ENCODE results near the gene TGFB3.
A peak's percentile ranks its signal among the peaks of the same experiment; 100 is the strongest.

The TGFB3 gene

GRCh38 chr14:76007852-76008251 is 26.1 kb upstream of the TGFB3 start:
- Histone ChIP-seq H3K4me1 (ENCODE audit: control insufficient read depth in 2 of 2, insufficient read depth in 2 of 2, low read length in 2 of 2) (no peaks in the 10 kb centered on the region), H3K9ac (ENCODE audit: low read depth in 1 of 2, low read length in 2 of 2) (no peak overlapping the region), H3K4me3 (ENCODE audit: low read length in 2 of 2) (no peak overlapping the region), H3K36me3 (ENCODE audit: control insufficient read depth in 2 of 2, insufficient read depth in 2 of 2, low read length in 2 of 2) (peaks cover 26 to 33% of the 10 kb centered on the region in 2 donors), H3K27ac (ENCODE audit: low read depth in 2 of 2, low read length in 2 of 2) (no peak overlapping the region), H3K9me3 (ENCODE audit: control insufficient read depth in 2 of 2, low read length in 2 of 2) (no peaks in the 10 kb centered on the region), H3K27me3 (ENCODE audit: control insufficient read depth in 2 of 2, insufficient read depth in 2 of 2, low read length in 2 of 2) (no peaks in the 10 kb centered on the region)

- peaks cover 28 to 33% of the 10 kb centered on the region in 2 donors for H3K36me3 ChIP-seq (ENCODE audit: control insufficient read depth in 2 of 2, insufficient read depth in 2 of 2, low read length in 2 of 2)
- no peaks in the 10 kb centered on the region for H3K4me1 ChIP-seq (ENCODE audit: control insufficient read depth in 2 of 2, insufficient read depth in 2 of 2, low read length in 2 of 2)
- no peaks in the 10 kb centered on the region for H3K27me3 ChIP-seq (ENCODE audit: control insufficient read depth in 2 of 2, insufficient read depth in 2 of 2, low read length in 2 of 2)
- no peak overlapping the region for H3K27ac ChIP-seq (ENCODE audit: low read depth in 2 of 2, low read length in 2 of 2)
- H3K4me3 ChIP-seq (ENCODE audit: low read length in 2 of 2), result no peak overlapping the region
- no peak overlapping the region for H3K9ac ChIP-seq (ENCODE audit: low read depth in 1 of 2, low read length in 2 of 2)
- H3K9me3 ChIP-seq (ENCODE audit: control insufficient read depth in 2 of 2, low read length in 2 of 2), result no peaks in the 10 kb centered on the region
Measured at GRCh38 chr14:76007379-76007778, 25.6 kb upstream of the TGFB3 start.

- no peak overlapping the region for H3K27ac ChIP-seq (ENCODE audit: low read depth in 2 of 2, low read length in 2 of 2)
- H3K4me1 ChIP-seq (ENCODE audit: control insufficient read depth in 2 of 2, insufficient read depth in 2 of 2, low read length in 2 of 2), result no peaks in the 10 kb centered on the region
- H3K9ac ChIP-seq (ENCODE audit: low read depth in 1 of 2, low read length in 2 of 2), result no peak overlapping the region
- no peaks in the 10 kb centered on the region for H3K27me3 ChIP-seq (ENCODE audit: control insufficient read depth in 2 of 2, insufficient read depth in 2 of 2, low read length in 2 of 2)
- peaks cover 28 to 38% of the 10 kb centered on the region in 2 donors for H3K36me3 ChIP-seq (ENCODE audit: control insufficient read depth in 2 of 2, insufficient read depth in 2 of 2, low read length in 2 of 2)
- no peaks in the 10 kb centered on the region for H3K9me3 ChIP-seq (ENCODE audit: control insufficient read depth in 2 of 2, low read length in 2 of 2)
- no peak overlapping the region for H3K4me3 ChIP-seq (ENCODE audit: low read length in 2 of 2)
Measured at GRCh38 chr14:76006253-76006652, 24.5 kb upstream of the TGFB3 start.

GRCh38 chr14:76002383-76002782 is 20.6 kb upstream of the TGFB3 start:
- Histone ChIP-seq H3K9me3 (ENCODE audit: control insufficient read depth in 2 of 2, low read length in 2 of 2) (no peaks in the 10 kb centered on the region), H3K36me3 (ENCODE audit: control insufficient read depth in 2 of 2, insufficient read depth in 2 of 2, low read length in 2 of 2) (peaks cover 34 to 46% of the 10 kb centered on the region in 2 donors), H3K4me1 (ENCODE audit: control insufficient read depth in 2 of 2, insufficient read depth in 2 of 2, low read length in 2 of 2) (no peaks in the 10 kb centered on the region), H3K27ac (ENCODE audit: low read depth in 2 of 2, low read length in 2 of 2) (no peak overlapping the region), H3K27me3 (ENCODE audit: control insufficient read depth in 2 of 2, insufficient read depth in 2 of 2, low read length in 2 of 2) (no peaks in the 10 kb centered on the region), H3K4me3 (ENCODE audit: low read length in 2 of 2) (no peak overlapping the region), H3K9ac (ENCODE audit: low read depth in 1 of 2, low read length in 2 of 2) (no peak overlapping the region)

GRCh38 chr14:75999511-76000190 is 17.9 kb upstream of the TGFB3 start:
- no peaks in the 10 kb centered on the region for H3K4me1 ChIP-seq (ENCODE audit: control insufficient read depth in 2 of 2, insufficient read depth in 2 of 2, low read length in 2 of 2)
- no peak overlapping the region for H3K9ac ChIP-seq (ENCODE audit: low read depth in 1 of 2, low read length in 2 of 2)
- H3K9me3 ChIP-seq (ENCODE audit: control insufficient read depth in 2 of 2, low read length in 2 of 2), result no peaks in the 10 kb centered on the region
- peaks cover 30 to 37% of the 10 kb centered on the region in 2 donors for H3K36me3 ChIP-seq (ENCODE audit: control insufficient read depth in 2 of 2, insufficient read depth in 2 of 2, low read length in 2 of 2)
- no peaks in the 10 kb centered on the region for H3K27me3 ChIP-seq (ENCODE audit: control insufficient read depth in 2 of 2, insufficient read depth in 2 of 2, low read length in 2 of 2)
- no peak overlapping the region for H3K4me3 ChIP-seq (ENCODE audit: low read length in 2 of 2)
- no peak overlapping the region for H3K27ac ChIP-seq (ENCODE audit: low read depth in 2 of 2, low read length in 2 of 2)

GRCh38 chr14:75996488-75996887 is 14.7 kb upstream of the TGFB3 start:
- Histone ChIP-seq H3K36me3 (ENCODE audit: control insufficient read depth in 2 of 2, insufficient read depth in 2 of 2, low read length in 2 of 2) (peaks cover 26 to 33% of the 10 kb centered on the region in 2 donors), H3K4me1 (ENCODE audit: control insufficient read depth in 2 of 2, insufficient read depth in 2 of 2, low read length in 2 of 2) (peaks cover 0 to 2% of the 10 kb centered on the region in 2 donors), H3K9me3 (ENCODE audit: control insufficient read depth in 2 of 2, low read length in 2 of 2) (no peaks in the 10 kb centered on the region), H3K27me3 (ENCODE audit: control insufficient read depth in 2 of 2, insufficient read depth in 2 of 2, low read length in 2 of 2) (no peaks in the 10 kb centered on the region), H3K4me3 (ENCODE audit: low read length in 2 of 2) (no peak overlapping the region), H3K27ac (ENCODE audit: low read depth in 2 of 2, low read length in 2 of 2) (no peak overlapping the region), H3K9ac (ENCODE audit: low read depth in 1 of 2, low read length in 2 of 2) (no peak overlapping the region)

GRCh38 chr14:75995372-75996041 is 13.7 kb upstream of the TGFB3 start:
- peaks cover 17 to 37% of the 10 kb centered on the region in 2 donors for H3K36me3 ChIP-seq (ENCODE audit: control insufficient read depth in 2 of 2, insufficient read depth in 2 of 2, low read length in 2 of 2)
- H3K9ac ChIP-seq (ENCODE audit: low read depth in 1 of 2, low read length in 2 of 2), result no peak overlapping the region
- no peak overlapping the region for H3K4me3 ChIP-seq (ENCODE audit: low read length in 2 of 2)
- H3K4me1 ChIP-seq (ENCODE audit: control insufficient read depth in 2 of 2, insufficient read depth in 2 of 2, low read length in 2 of 2), result peaks cover 0 to 2% of the 10 kb centered on the region in 2 donors
- no peaks in the 10 kb centered on the region for H3K9me3 ChIP-seq (ENCODE audit: control insufficient read depth in 2 of 2, low read length in 2 of 2)
- peak overlapping the region; percentile 18 to 64 for H3K27ac ChIP-seq (ENCODE audit: low read depth in 2 of 2, low read length in 2 of 2)
- H3K27me3 ChIP-seq (ENCODE audit: control insufficient read depth in 2 of 2, insufficient read depth in 2 of 2, low read length in 2 of 2), result no peaks in the 10 kb centered on the region

GRCh38 chr14:75993567-75994041 is 11.8 kb upstream of the TGFB3 start:
- H3K4me3 ChIP-seq (ENCODE audit: low read length in 2 of 2), result no peak overlapping the region
- H3K9me3 ChIP-seq (ENCODE audit: control insufficient read depth in 2 of 2, low read length in 2 of 2), result no peaks in the 10 kb centered on the region
- H3K27me3 ChIP-seq (ENCODE audit: control insufficient read depth in 2 of 2, insufficient read depth in 2 of 2, low read length in 2 of 2), result no peaks in the 10 kb centered on the region
- H3K27ac ChIP-seq (ENCODE audit: low read depth in 2 of 2, low read length in 2 of 2), result peak overlapping the region in 1 of 2 donors; percentile 18
- peaks cover 0 to 2% of the 10 kb centered on the region in 2 donors for H3K4me1 ChIP-seq (ENCODE audit: control insufficient read depth in 2 of 2, insufficient read depth in 2 of 2, low read length in 2 of 2)
- peaks cover 17 to 34% of the 10 kb centered on the region in 2 donors for H3K36me3 ChIP-seq (ENCODE audit: control insufficient read depth in 2 of 2, insufficient read depth in 2 of 2, low read length in 2 of 2)
- H3K9ac ChIP-seq (ENCODE audit: low read depth in 1 of 2, low read length in 2 of 2), result no peak overlapping the region

- H3K27ac ChIP-seq (ENCODE audit: low read depth in 2 of 2, low read length in 2 of 2), result no peak overlapping the region
- H3K4me1 ChIP-seq (ENCODE audit: control insufficient read depth in 2 of 2, insufficient read depth in 2 of 2, low read length in 2 of 2), result peaks cover under 1 to 2% of the 10 kb centered on the region in 2 donors
- no peak overlapping the region for H3K4me3 ChIP-seq (ENCODE audit: low read length in 2 of 2)
- H3K9me3 ChIP-seq (ENCODE audit: control insufficient read depth in 2 of 2, low read length in 2 of 2), result no peaks in the 10 kb centered on the region
- peaks cover 11 to 22% of the 10 kb centered on the region in 2 donors for H3K36me3 ChIP-seq (ENCODE audit: control insufficient read depth in 2 of 2, insufficient read depth in 2 of 2, low read length in 2 of 2)
- no peak overlapping the region for H3K9ac ChIP-seq (ENCODE audit: low read depth in 1 of 2, low read length in 2 of 2)
- H3K27me3 ChIP-seq (ENCODE audit: control insufficient read depth in 2 of 2, insufficient read depth in 2 of 2, low read length in 2 of 2), result no peaks in the 10 kb centered on the region
Measured at GRCh38 chr14:75991753-75992152, 10.0 kb upstream of the TGFB3 start.

GRCh38 chr14:75990297-75990696 is 8.5 kb upstream of the TGFB3 start:
- Histone ChIP-seq H3K4me1 (ENCODE audit: control insufficient read depth in 2 of 2, insufficient read depth in 2 of 2, low read length in 2 of 2) (peaks cover 7 to 13% of the 10 kb centered on the region in 2 donors), H3K9me3 (ENCODE audit: control insufficient read depth in 2 of 2, low read length in 2 of 2) (no peaks in the 10 kb centered on the region), H3K27me3 (ENCODE audit: control insufficient read depth in 2 of 2, insufficient read depth in 2 of 2, low read length in 2 of 2) (no peaks in the 10 kb centered on the region), H3K36me3 (ENCODE audit: control insufficient read depth in 2 of 2, insufficient read depth in 2 of 2, low read length in 2 of 2) (peaks cover 11 to 12% of the 10 kb centered on the region in 2 donors), H3K9ac (ENCODE audit: low read depth in 1 of 2, low read length in 2 of 2) (no peak overlapping the region), H3K4me3 (ENCODE audit: low read length in 2 of 2) (no peak overlapping the region), H3K27ac (ENCODE audit: low read depth in 2 of 2, low read length in 2 of 2) (no peak overlapping the region)

All from mucosa of rectum (tissue), 2 donors.